ENCODE results near the gene HPSE2.
"Not testable (repeated sequence)": the region's sequence is repeated elsewhere in the genome, so short reads cannot be mapped to it uniquely, and the experiment has no call there.

The HPSE2 gene

GRCh38 chr10:99235658-99236626, at the start of gene HPSE2:
Gene HPSE2, minus strand, starts transcription at chr10:99235852.
- DNase-seq: no peak

- DNase-seq: peak; percentile 7
Observed at GRCh38 chr10:99280472-99280871, 44.8 kb upstream of the HPSE2 start.

GRCh38 chr10:99279626-99280111, 44.0 kb upstream of the HPSE2 start:
- DNase-seq: peak; percentile 63

- peak; percentile 46 for DNase-seq
Observed at GRCh38 chr10:99276848-99277486, 41.3 kb upstream of the HPSE2 start.

GRCh38 chr10:99266383-99266782, 30.7 kb upstream of the HPSE2 start:
- DNase-seq: no peak

- DNase-seq: no peak
Observed at GRCh38 chr10:99248824-99249223, 13.2 kb upstream of the HPSE2 start.

- not testable (repeated sequence) for DNase-seq
Observed at GRCh38 chr10:99247893-99248292, 12.2 kb upstream of the HPSE2 start.

GRCh38 chr10:99236627-99237309, 1.1 kb upstream of the HPSE2 start:
- DNase-seq: no peak

GRCh38 chr10:99234791-99235657, 628 bp downstream of the HPSE2 start:
- peak; percentile 24 for DNase-seq

- peak; percentile 15 for DNase-seq
Observed at GRCh38 chr10:99234041-99234790, 1.4 kb downstream of the HPSE2 start.

GRCh38 chr10:99233689-99234037, 2.0 kb downstream of the HPSE2 start:
- DNase-seq: no peak

GRCh38 chr10:99233000-99233688, 2.5 kb downstream of the HPSE2 start:
- no peak for DNase-seq

GRCh38 chr10:99232360-99232999, 3.2 kb downstream of the HPSE2 start:
- DNase-seq: no peak

GRCh38 chr10:99224766-99225165, 10.9 kb downstream of the HPSE2 start:
- peak; percentile 15 for DNase-seq

- DNase-seq: no peak
Observed at GRCh38 chr10:99207340-99207739, 28.3 kb downstream of the HPSE2 start.

GRCh38 chr10:99203310-99203709, 32.3 kb downstream of the HPSE2 start:
- no peak for DNase-seq

GRCh38 chr10:99172950-99173349, 62.7 kb downstream of the HPSE2 start:
- no peak for DNase-seq

- DNase-seq: peak; percentile 57
Observed at GRCh38 chr10:99172128-99172738, 63.4 kb downstream of the HPSE2 start.

GRCh38 chr10:99170116-99170675, 65.5 kb downstream of the HPSE2 start:
- no peak for DNase-seq

GRCh38 chr10:99161165-99161564, 74.5 kb downstream of the HPSE2 start:
- no peak for DNase-seq
